ENCODE data around the gene GPATCH4.

Gene GPATCH4

GRCh38 chr1:156598125-156598524 lies 3.2 kb downstream of the GPATCH4 start:
- TF ChIP-seq ZNF565 (CRISPR knock-in tag; conservative IDR thresholded peaks at IDR 0.05; ENCODE audit: low read depth) (no peak), ZNF70 (CRISPR knock-in tag; IDR thresholded peaks at IDR 0.05) (no peak), BACH2 (CRISPR knock-in tag; IDR thresholded peaks at IDR 0.05; ENCODE audit: borderline replicate concordance) (no peak), PPARA (CRISPR knock-in tag; IDR thresholded peaks at IDR 0.05; ENCODE audit: borderline replicate concordance) (no peak), CSDC2 (CRISPR knock-in tag; IDR thresholded peaks at IDR 0.05) (no peak), GLIS3 (CRISPR knock-in tag; IDR thresholded peaks at IDR 0.05) (no peak), TSHZ2 (CRISPR knock-in tag; IDR thresholded peaks at IDR 0.05) (no peak), TCF4 (CRISPR knock-in tag; IDR thresholded peaks at IDR 0.05; ENCODE audit: borderline replicate concordance) (no peak), RARB (CRISPR knock-in tag; IDR thresholded peaks at IDR 0.05) (no peak), ARNTL (CRISPR knock-in tag; IDR thresholded peaks at IDR 0.05; ENCODE audit: borderline replicate concordance, low read depth) (no peak), SNAI2 (CRISPR knock-in tag; IDR thresholded peaks at IDR 0.05) (no peak), ZFP30 (CRISPR knock-in tag; IDR thresholded peaks at IDR 0.05) (no peak), ZC3H10 (CRISPR knock-in tag; IDR thresholded peaks at IDR 0.05) (no peak), ISL1 (CRISPR knock-in tag; IDR thresholded peaks at IDR 0.05) (no peak), TOX (CRISPR knock-in tag; IDR thresholded peaks at IDR 0.05; ENCODE audit: borderline replicate concordance) (no peak), ZFP3 (CRISPR knock-in tag; IDR thresholded peaks at IDR 0.05) (no peak), CREB5 (CRISPR knock-in tag; IDR thresholded peaks at IDR 0.05; ENCODE audit: low read depth) (no peak)
- no peak for ATAC-seq

GRCh38 chr1:156596426-156596825 lies 4.9 kb downstream of the GPATCH4 start:
- ATAC-seq: no peak
- TF ChIP-seq RARB (CRISPR knock-in tag; IDR thresholded peaks at IDR 0.05): no peak
- TF ChIP-seq ZNF565 (CRISPR knock-in tag; conservative IDR thresholded peaks at IDR 0.05; ENCODE audit: low read depth): no peak
- no peak for TF ChIP-seq TSHZ2 (CRISPR knock-in tag; IDR thresholded peaks at IDR 0.05)
- no peak for TF ChIP-seq PATZ1 (CRISPR knock-in tag; IDR thresholded peaks at IDR 0.05; ENCODE audit: borderline replicate concordance)
- no peak for TF ChIP-seq ZNF70 (CRISPR knock-in tag; IDR thresholded peaks at IDR 0.05)
- TF ChIP-seq ZC3H10 (CRISPR knock-in tag; IDR thresholded peaks at IDR 0.05): no peak
- no peak for TF ChIP-seq ARNTL (CRISPR knock-in tag; IDR thresholded peaks at IDR 0.05; ENCODE audit: borderline replicate concordance, low read depth)
- TF ChIP-seq TOX (CRISPR knock-in tag; IDR thresholded peaks at IDR 0.05; ENCODE audit: borderline replicate concordance): no peak
- no peak for TF ChIP-seq ISL1 (CRISPR knock-in tag; IDR thresholded peaks at IDR 0.05)
- no peak for TF ChIP-seq CSRNP3 (CRISPR knock-in tag; IDR thresholded peaks at IDR 0.05)
- no peak for TF ChIP-seq GLIS3 (CRISPR knock-in tag; IDR thresholded peaks at IDR 0.05)
- no peak for TF ChIP-seq ZFP3 (CRISPR knock-in tag; IDR thresholded peaks at IDR 0.05)
- TF ChIP-seq ESRRG (CRISPR knock-in tag; IDR thresholded peaks at IDR 0.05): no peak
- no peak for TF ChIP-seq CSDC2 (CRISPR knock-in tag; IDR thresholded peaks at IDR 0.05)
- no peak for TF ChIP-seq ZFP30 (CRISPR knock-in tag; IDR thresholded peaks at IDR 0.05)
- TF ChIP-seq SNAI2 (CRISPR knock-in tag; IDR thresholded peaks at IDR 0.05): no peak
- TF ChIP-seq BACH2 (CRISPR knock-in tag; IDR thresholded peaks at IDR 0.05; ENCODE audit: borderline replicate concordance): no peak
- no peak for TF ChIP-seq PPARA (CRISPR knock-in tag; IDR thresholded peaks at IDR 0.05; ENCODE audit: borderline replicate concordance)
- TF ChIP-seq POU6F1 (CRISPR knock-in tag; IDR thresholded peaks at IDR 0.05; ENCODE audit: borderline replicate concordance, low read depth): no peak
- TF ChIP-seq OSR1 (CRISPR knock-in tag; IDR thresholded peaks at IDR 0.05): no peak
